ENCODE measurements around the gene WARS2.

GRCh38 chr1:119179051-119179450 lies 38.6 kb upstream of the WARS2 start:
- TF ChIP-seq CTCF (IDR thresholded peaks at IDR 0.05; ENCODE audit: control extremely low read depth in 1 of 3, insufficient read depth in 1 of 3, low read depth in 1 of 3, low read length in 3 of 3) (no peak), TAF7 (optimal IDR thresholded peaks at IDR 0.05; ENCODE audit: borderline replicate concordance, low read depth, low read length) (no peak), MAX (IDR thresholded peaks at IDR 0.05) (no peak), POLR2A (IDR thresholded peaks at IDR 0.05; ENCODE audit: control extremely low read depth in 1 of 2, low read depth in 2 of 2, low read length in 2 of 2) (no peak)

Measured in H1 (cell line).